ENCODE results near the gene MAMDC4.
A peak's percentile ranks its signal among the peaks of the same experiment; 100 is the strongest.

MAMDC4 gene

GRCh38 chr9:136856079-136856476, 3.9 kb downstream of the MAMDC4 start:
- Histone ChIP-seq H3K4me3 (no peak overlapping the region), H3K9ac (no peak overlapping the region), H3K27me3 (no peaks in the 10 kb centered on the region), H3K27ac (peak overlapping the region; percentile 53), H4K20me1 (peaks cover 77% of the 10 kb centered on the region), H3K36me3 (peaks cover 36% of the 10 kb centered on the region), H3K9me3 (no peaks in the 10 kb centered on the region), H3K4me2 (peak overlapping the region; percentile 95), H3K4me1 (peaks cover 82% of the 10 kb centered on the region)
- no peak for TF ChIP-seq Cebpa-rat (IDR thresholded peaks at IDR 0.05)

- H4K20me1 ChIP-seq = peaks cover 78% of the 10 kb centered on the region
- no peak overlapping the region for H3K27ac ChIP-seq
- H3K4me2 ChIP-seq = peak overlapping the region; percentile 95
- peaks cover 88% of the 10 kb centered on the region for H3K4me1 ChIP-seq
- no peaks in the 10 kb centered on the region for H3K9me3 ChIP-seq
- TF ChIP-seq Cebpa-rat (IDR thresholded peaks at IDR 0.05) = no peak
- H3K36me3 ChIP-seq = peaks cover 36% of the 10 kb centered on the region
- no peaks in the 10 kb centered on the region for H3K27me3 ChIP-seq
- no peak overlapping the region for H3K9ac ChIP-seq
- no peak overlapping the region for H3K4me3 ChIP-seq
These were observed 4.5 kb downstream of the MAMDC4 start for GRCh38 chr9:136856541-136857141.

GRCh38 chr9:136857166-136857565, 5.0 kb downstream of the MAMDC4 start:
- H3K4me2 ChIP-seq = peak overlapping the region; percentile 95
- H3K9ac ChIP-seq = no peak overlapping the region
- H4K20me1 ChIP-seq = peaks cover 84% of the 10 kb centered on the region
- no peak for TF ChIP-seq Cebpa-rat (IDR thresholded peaks at IDR 0.05)
- no peak overlapping the region for H3K27ac ChIP-seq
- no peaks in the 10 kb centered on the region for H3K9me3 ChIP-seq
- no peaks in the 10 kb centered on the region for H3K27me3 ChIP-seq
- H3K4me3 ChIP-seq = no peak overlapping the region
- peaks cover 36% of the 10 kb centered on the region for H3K36me3 ChIP-seq
- H3K4me1 ChIP-seq = peaks cover 93% of the 10 kb centered on the region

- Histone ChIP-seq H3K4me3 (no peak overlapping the region), H3K27ac (peak overlapping the region; percentile 77), H3K9ac (peak overlapping the region; percentile 72), H3K4me2 (peak overlapping the region; percentile 95), H3K27me3 (no peaks in the 10 kb centered on the region), H4K20me1 (peaks cover 90% of the 10 kb centered on the region), H3K9me3 (no peaks in the 10 kb centered on the region), H3K4me1 (peaks cover 94% of the 10 kb centered on the region), H3K36me3 (peaks cover 42% of the 10 kb centered on the region)
- no peak for TF ChIP-seq Cebpa-rat (IDR thresholded peaks at IDR 0.05)
These were observed 5.7 kb downstream of the MAMDC4 start for GRCh38 chr9:136857581-136858412.

- Histone ChIP-seq H3K9me3 (no peaks in the 10 kb centered on the region), H3K4me1 (peaks cover 87% of the 10 kb centered on the region), H3K27ac (peak overlapping the region; percentile 77), H3K4me2 (peak overlapping the region; percentile 95), H4K20me1 (peaks cover 97% of the 10 kb centered on the region), H3K4me3 (no peak overlapping the region), H3K9ac (peak overlapping the region; percentile 72), H3K36me3 (peaks cover 48% of the 10 kb centered on the region), H3K27me3 (no peaks in the 10 kb centered on the region)
- no peak for TF ChIP-seq Cebpa-rat (IDR thresholded peaks at IDR 0.05)
These were observed 6.3 kb downstream of the MAMDC4 start for GRCh38 chr9:136858452-136858843.

GRCh38 chr9:136858844-136859757, 7.0 kb downstream of the MAMDC4 start:
- peak overlapping the region; percentile 4 for H3K4me3 ChIP-seq
- no peaks in the 10 kb centered on the region for H3K27me3 ChIP-seq
- H3K27ac ChIP-seq = peak overlapping the region; percentile 77
- H3K9ac ChIP-seq = peak overlapping the region; percentile 72
- peaks cover 87% of the 10 kb centered on the region for H3K4me1 ChIP-seq
- no peaks in the 10 kb centered on the region for H3K9me3 ChIP-seq
- peaks cover 55% of the 10 kb centered on the region for H3K36me3 ChIP-seq
- peaks cover 100% of the 10 kb centered on the region for H4K20me1 ChIP-seq
- H3K4me2 ChIP-seq = peak overlapping the region; percentile 95
- TF ChIP-seq Cebpa-rat (IDR thresholded peaks at IDR 0.05) = no peak

GRCh38 chr9:136860529-136860928, 8.4 kb downstream of the MAMDC4 start:
- Histone ChIP-seq H3K36me3 (peaks cover 62% of the 10 kb centered on the region), H4K20me1 (peaks cover 100% of the 10 kb centered on the region), H3K9ac (peak overlapping the region; percentile 29; the same call in 1 of the 2 replicates), H3K4me3 (no peak overlapping the region), H3K27me3 (no peaks in the 10 kb centered on the region), H3K4me2 (peak overlapping the region; percentile 95), H3K4me1 (peaks cover 86% of the 10 kb centered on the region), H3K27ac (0 out of 2 replicates have a peak overlapping the region, but pooled peaks have one; percentile 18), H3K9me3 (no peaks in the 10 kb centered on the region)
- no peak for TF ChIP-seq Cebpa-rat (IDR thresholded peaks at IDR 0.05)

GRCh38 chr9:136860933-136861873, 9.1 kb downstream of the MAMDC4 start:
- no peaks in the 10 kb centered on the region for H3K27me3 ChIP-seq
- peak overlapping the region; percentile 29; the same call in 1 of the 2 replicates for H3K9ac ChIP-seq
- H3K27ac ChIP-seq = 0 out of 2 replicates have a peak overlapping the region, but pooled peaks have one; percentile 18
- no peak overlapping the region for H3K4me3 ChIP-seq
- H4K20me1 ChIP-seq = peaks cover 93% of the 10 kb centered on the region
- H3K9me3 ChIP-seq = no peaks in the 10 kb centered on the region
- no peak for TF ChIP-seq Cebpa-rat (IDR thresholded peaks at IDR 0.05)
- peaks cover 62% of the 10 kb centered on the region for H3K36me3 ChIP-seq
- peak overlapping the region; percentile 95; the same call in 1 of the 2 replicates for H3K4me2 ChIP-seq
- H3K4me1 ChIP-seq = peaks cover 79% of the 10 kb centered on the region

All from BLaER1 (cell line).